ENCODE measurements around the gene TSC2.

Gene TSC2

GRCh38 chr16:2071454-2072202 is 23.8 kb downstream of the TSC2 start:
- DNase-seq: no peak

- DNase-seq: no peak
Measured at GRCh38 chr16:2072926-2073325, 25.1 kb downstream of the TSC2 start.

- DNase-seq: no peak
Measured at GRCh38 chr16:2074071-2074470, 26.3 kb downstream of the TSC2 start.

- DNase-seq: no peak
Measured at GRCh38 chr16:2075631-2076030, 27.8 kb downstream of the TSC2 start.

GRCh38 chr16:2076072-2076865 is 28.5 kb downstream of the TSC2 start:
- DNase-seq: no peak

GRCh38 chr16:2077016-2077415 is 29.2 kb downstream of the TSC2 start:
- DNase-seq: no peak

- no peak for DNase-seq
Measured at GRCh38 chr16:2077696-2078095, 29.9 kb downstream of the TSC2 start.

GRCh38 chr16:2078096-2078495 is 30.3 kb downstream of the TSC2 start:
- DNase-seq: no peak

GRCh38 chr16:2078691-2079090 is 30.9 kb downstream of the TSC2 start:
- no peak for DNase-seq

- DNase-seq: no peak
Measured at GRCh38 chr16:2079311-2079800, 31.6 kb downstream of the TSC2 start.

- DNase-seq: no peak
Measured at GRCh38 chr16:2079991-2080390, 32.2 kb downstream of the TSC2 start.

- DNase-seq: no peak
Measured at GRCh38 chr16:2081201-2082084, 33.7 kb downstream of the TSC2 start.

GRCh38 chr16:2082171-2082982 is 34.6 kb downstream of the TSC2 start:
- DNase-seq: no peak

GRCh38 chr16:2082983-2083364 is 35.2 kb downstream of the TSC2 start:
- no peak for DNase-seq

- DNase-seq: no peak
Measured at GRCh38 chr16:2083409-2083808, 35.6 kb downstream of the TSC2 start.

GRCh38 chr16:2083876-2084780 is 36.3 kb downstream of the TSC2 start:
- no peak for DNase-seq

- DNase-seq: no peak
Measured at GRCh38 chr16:2084895-2085625, 37.3 kb downstream of the TSC2 start.

- DNase-seq: no peak
Measured at GRCh38 chr16:2085669-2086068, 37.9 kb downstream of the TSC2 start.

GRCh38 chr16:2086106-2086742 is 38.4 kb downstream of the TSC2 start:
- DNase-seq: no peak
